CD4-positive, alpha-beta T cell treated with Interleukin-2 at 100 ng/mL for 4 hours (primary cell): ENCODE results near the gene COL4A2.

Experiments
- DNase-seq: peaks from one replicate; pipeline ENCODE4 v3.0.0-alpha.2; 2020; ENCODE audit warnings: low spot score

The COL4A2 gene

GRCh38 chr13:110306960-110307766 lies at the start of gene COL4A2, which contains the start of gene COL4A1:
TSS of gene COL4A2 (plus strand) at chr13:110307284. CDS start at chr13:110307904, 620 bp downstream.
TSS of gene COL4A1 (minus strand) at chr13:110307157. CDS start at chr13:110307027, 130 bp downstream.
- no peak for DNase-seq

- DNase-seq, result no peak
Observed at GRCh38 chr13:110257408-110257807, 49.7 kb upstream of the COL4A2 start.

- no peak for DNase-seq
Observed at GRCh38 chr13:110258876-110259631, 48.0 kb upstream of the COL4A2 start.

- DNase-seq, result no peak
Observed at GRCh38 chr13:110259651-110260050, 47.4 kb upstream of the COL4A2 start.

- no peak for DNase-seq
Observed at GRCh38 chr13:110261166-110262081, 45.7 kb upstream of the COL4A2 start.

- no peak for DNase-seq
Observed at GRCh38 chr13:110262082-110262436, 45.0 kb upstream of the COL4A2 start.

- no peak for DNase-seq
Observed at GRCh38 chr13:110262508-110263291, 44.4 kb upstream of the COL4A2 start.

- DNase-seq, result no peak
Observed at GRCh38 chr13:110263404-110263803, 43.7 kb upstream of the COL4A2 start.

- no peak for DNase-seq
Observed at GRCh38 chr13:110263888-110264287, 43.2 kb upstream of the COL4A2 start.

GRCh38 chr13:110264685-110265275 lies 42.3 kb upstream of the COL4A2 start:
- no peak for DNase-seq

- DNase-seq, result no peak
Observed at GRCh38 chr13:110265341-110265681, 41.8 kb upstream of the COL4A2 start.

GRCh38 chr13:110265682-110266430 lies 41.2 kb upstream of the COL4A2 start:
- DNase-seq, result no peak

- DNase-seq, result no peak
Observed at GRCh38 chr13:110266431-110266809, 40.7 kb upstream of the COL4A2 start.

GRCh38 chr13:110266983-110267382 lies 40.1 kb upstream of the COL4A2 start:
- no peak for DNase-seq

- no peak for DNase-seq
Observed at GRCh38 chr13:110268061-110268460, 39.0 kb upstream of the COL4A2 start.

- DNase-seq, result no peak
Observed at GRCh38 chr13:110268576-110269185, 38.4 kb upstream of the COL4A2 start.

GRCh38 chr13:110269509-110270185 lies 37.4 kb upstream of the COL4A2 start:
- DNase-seq, result no peak

GRCh38 chr13:110270507-110270906 lies 36.6 kb upstream of the COL4A2 start:
- DNase-seq, result no peak

- no peak for DNase-seq
Observed at GRCh38 chr13:110271313-110271712, 35.8 kb upstream of the COL4A2 start.
